Renal cortical epithelial cell (primary cell): ENCODE data around the gene RIOK3. TPM values are rescaled to one million over a fixed set of nuclear protein-coding genes. Genes with fewer than 3 reads are reported as not detected.
"Not testable (repeated sequence)": the region's sequence is repeated elsewhere in the genome, so short reads cannot be mapped to it uniquely, and the experiment has no call there.

Source experiments
- DNase-seq: peaks from one replicate; pipeline ENCODE4 v3.0.0-alpha.2; 2011; ENCODE audit warnings: low read depth
- total RNA-seq: library from RNA; depleted of rRNA; stranded (reverse); fragments of >200 nt; gene quantifications from 2 replicates; pipeline ENCODE4 v1.2.3, GENCODE V29; 2014

The RIOK3 gene
- total RNA-seq, 1 donor from 2014 or later, result 102 TPM

DNA sequence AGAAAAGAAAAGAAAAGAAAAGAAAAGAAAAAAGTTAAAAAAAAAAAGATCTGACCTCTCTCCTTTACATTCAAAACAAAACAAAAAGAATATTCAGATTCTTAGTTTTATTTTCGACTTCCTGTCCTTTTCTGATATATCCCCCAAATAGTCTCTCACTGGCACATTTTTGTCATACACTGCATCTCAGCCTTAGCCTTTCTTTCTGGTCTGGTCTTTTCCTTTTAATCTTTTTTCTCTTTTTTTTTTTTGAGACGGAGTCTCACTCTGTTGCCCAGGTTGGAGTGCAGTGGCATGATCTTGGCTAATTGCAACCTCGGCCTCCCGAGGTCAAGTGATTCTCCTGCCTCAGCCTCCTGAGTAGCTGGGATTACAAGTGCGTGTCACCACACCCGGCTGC lies 1.6 kb upstream of the RIOK3 start:
- DNase-seq, result no peak

GRCh38 chr18:23452347-23452727 lies 750 bp upstream of the RIOK3 start:
- DNase-seq, result no peak

GRCh38 chr18:23453680-23454058 lies 582 bp downstream of the RIOK3 start:
- peak; percentile 65 for DNase-seq

GRCh38 chr18:23456835-23457234 lies 3.7 kb downstream of the RIOK3 start:
- DNase-seq, result no peak

GRCh38 chr18:23458830-23459529 lies 5.9 kb downstream of the RIOK3 start:
- DNase-seq, result no peak

- DNase-seq, result no peak
These were observed 6.4 kb downstream of the RIOK3 start for GRCh38 chr18:23459530-23459921.

DNA sequence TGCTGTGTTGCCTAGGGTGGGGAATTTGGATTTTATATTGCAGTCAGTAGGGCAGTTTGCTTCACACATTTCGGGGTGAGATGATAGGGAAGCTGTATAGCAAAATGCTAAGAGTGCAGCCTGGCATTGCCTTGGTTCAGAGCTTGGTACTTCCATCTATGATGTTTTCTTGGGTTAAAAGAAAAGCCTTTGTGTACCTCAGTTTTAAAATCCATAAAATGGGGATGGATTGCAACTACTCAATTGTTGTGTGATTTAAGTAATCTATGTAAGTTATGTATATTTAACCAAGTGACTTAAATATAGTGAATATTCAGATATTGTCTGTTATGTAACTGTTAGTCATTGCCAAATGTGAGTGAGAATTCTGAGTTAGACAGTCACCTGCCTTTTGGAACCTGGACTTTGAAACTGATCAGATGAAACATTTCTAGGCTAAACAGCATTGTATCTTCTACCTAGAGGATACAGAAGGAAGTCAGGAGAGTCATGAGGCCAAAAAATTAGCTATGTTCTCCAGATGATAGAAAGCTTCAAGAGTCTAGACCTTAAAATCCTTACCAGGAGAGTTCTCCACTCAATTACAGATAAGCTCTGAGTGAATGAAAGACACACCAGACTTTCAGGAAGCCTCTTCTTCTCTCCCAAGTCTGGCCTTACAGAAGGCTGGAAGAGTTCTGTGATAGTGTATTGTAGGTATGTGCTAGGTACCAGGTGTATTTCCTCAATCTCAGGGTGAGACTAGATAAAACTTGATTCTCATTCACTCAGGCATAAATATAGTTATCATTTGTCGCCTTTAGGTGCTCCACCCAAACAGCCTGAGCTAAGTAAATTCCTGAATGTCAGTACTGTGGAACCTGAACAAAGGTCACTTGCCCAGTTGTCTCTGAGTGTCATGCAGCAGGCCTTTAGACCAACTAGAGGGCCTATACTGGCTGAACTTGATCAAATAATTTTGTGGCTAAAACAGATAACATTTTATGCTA lies 7.5 kb downstream of the RIOK3 start:
- no peak for DNase-seq

DNA sequence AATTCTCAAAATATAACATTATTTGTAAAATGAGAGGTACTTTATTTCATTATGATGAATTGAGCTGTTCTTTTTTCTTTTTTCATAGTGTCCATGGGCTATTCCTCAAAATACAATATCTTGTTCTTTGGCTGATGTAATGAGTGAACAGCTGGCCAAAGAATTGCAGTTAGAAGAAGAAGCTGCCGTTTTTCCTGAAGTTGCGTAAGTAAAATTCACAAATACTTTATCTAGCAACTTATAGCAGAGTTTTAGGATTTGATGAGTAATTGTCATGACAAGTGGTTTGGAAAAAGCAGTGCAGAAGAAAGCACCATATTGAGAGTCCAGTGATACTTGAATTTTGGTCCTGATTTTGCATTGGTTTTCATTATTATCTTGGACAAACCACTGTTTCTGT lies 9.8 kb downstream of the RIOK3 start:
- DNase-seq, result no peak

DNA sequence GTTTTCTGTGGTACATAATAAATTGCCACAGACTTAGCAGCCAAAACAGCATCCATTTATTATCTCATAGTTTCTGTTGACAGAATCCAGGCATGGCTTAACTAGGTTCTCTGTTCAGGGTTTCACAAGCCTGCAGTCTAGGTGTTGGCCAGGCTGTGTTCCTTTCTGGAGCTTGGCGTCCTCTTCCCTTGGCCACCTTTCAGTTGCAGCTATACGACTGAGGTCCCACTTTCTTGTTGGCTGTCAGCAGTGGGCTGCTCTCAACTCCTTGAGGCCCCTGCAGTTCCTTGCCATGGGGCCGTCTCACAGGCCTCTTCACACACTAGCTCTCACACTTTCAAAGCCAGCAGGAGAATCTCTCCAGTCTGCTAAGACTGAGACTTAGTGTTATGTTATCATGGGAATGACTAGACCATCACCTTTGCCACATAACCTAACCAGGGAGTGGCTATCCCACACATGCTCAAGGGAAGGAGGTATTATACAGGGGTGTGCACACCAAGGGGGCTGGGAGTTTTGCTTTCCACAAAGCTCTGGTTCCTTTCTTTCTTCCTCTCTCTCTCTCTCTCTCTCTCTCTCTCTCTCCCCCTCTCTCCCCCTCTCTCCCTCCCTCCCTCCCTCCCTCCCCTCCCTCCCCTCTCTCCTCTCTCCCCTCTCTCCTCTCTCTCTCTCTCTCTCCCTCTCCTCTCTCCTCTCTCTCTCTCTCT lies 15.8 kb downstream of the RIOK3 start:
- no peak for DNase-seq

GRCh38 chr18:23470620-23471387 lies 17.7 kb downstream of the RIOK3 start:
- no peak for DNase-seq

- DNase-seq, result no peak
These were observed 18.4 kb downstream of the RIOK3 start for GRCh38 chr18:23471486-23471885.

DNA sequence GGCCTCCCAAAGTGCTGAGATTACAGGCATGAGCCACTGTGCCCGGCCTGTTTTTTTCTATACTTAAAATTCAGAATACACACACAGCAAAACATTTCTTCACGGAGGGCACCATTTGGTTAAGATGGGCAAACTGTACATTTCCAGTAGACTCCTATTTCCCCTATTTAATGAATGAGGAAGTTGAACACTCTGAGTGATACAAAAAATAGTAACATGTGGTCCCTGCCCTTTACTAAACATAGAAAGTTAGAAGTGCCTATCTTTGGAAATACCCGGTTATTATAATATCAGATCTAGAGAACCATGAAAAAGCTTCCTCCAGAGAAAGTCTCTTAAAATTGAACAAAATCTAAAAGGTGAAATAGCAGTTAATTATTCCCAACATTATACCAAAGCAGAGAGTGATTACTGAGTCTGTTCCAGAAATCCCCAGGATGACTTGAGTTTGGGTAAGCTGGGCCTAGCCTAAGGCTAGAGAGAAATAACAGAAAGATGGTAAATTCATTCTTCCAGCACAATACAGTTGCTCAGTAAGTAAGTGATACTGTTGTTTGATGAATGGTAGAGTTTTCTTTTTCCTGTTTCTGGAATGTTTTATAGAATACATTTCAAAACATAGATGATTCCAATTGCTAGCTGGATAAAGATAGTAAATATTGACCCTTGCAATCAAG lies 26.9 kb downstream of the RIOK3 start:
- DNase-seq, result no peak

GRCh38 chr18:23484561-23485182 lies 31.6 kb downstream of the RIOK3 start:
- DNase-seq, result no peak

GRCh38 chr18:23485386-23485785 lies 32.3 kb downstream of the RIOK3 start:
- DNase-seq, result no peak

DNA sequence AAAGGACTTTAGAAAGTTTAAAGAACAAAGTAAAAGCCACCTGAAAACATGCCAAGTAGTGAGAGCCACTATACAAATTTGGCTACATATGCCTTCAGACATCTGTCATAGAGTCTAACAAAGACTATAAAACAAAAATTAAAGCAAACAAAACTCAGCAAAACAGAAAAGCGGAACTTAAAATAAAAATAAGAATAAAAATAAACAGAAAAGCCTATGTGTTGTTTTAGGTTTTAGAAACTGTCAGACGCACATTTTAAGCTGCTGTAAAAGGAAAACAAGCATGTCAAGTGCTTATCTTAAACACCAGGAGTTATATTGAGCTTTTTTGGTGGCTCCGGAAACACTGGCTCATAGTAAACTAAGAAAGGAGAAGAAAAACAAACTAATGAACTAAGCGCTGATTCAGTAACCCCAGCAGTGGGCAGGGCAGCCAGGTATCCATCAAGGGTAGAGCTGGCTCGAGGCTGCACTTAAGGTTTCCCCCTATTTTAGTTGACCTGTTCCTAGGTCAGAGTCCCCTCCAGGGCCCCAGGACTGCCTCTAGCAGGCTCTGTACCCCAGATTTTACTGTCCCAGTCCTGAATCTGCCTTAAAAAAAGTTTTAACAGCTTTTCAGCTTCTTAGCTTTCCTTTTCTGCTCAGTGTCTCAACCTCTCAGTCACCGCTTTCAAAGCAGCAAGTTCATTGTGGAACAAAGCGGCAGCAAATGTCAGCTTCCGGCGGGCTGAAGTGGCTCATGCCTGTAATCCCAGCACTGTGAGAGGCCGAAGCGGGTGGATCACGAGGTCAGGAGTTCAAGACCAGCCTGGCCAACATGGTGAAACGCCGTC lies 34.9 kb downstream of the RIOK3 start:
- no peak for DNase-seq

GRCh38 chr18:23489586-23489985 lies 36.5 kb downstream of the RIOK3 start:
- DNase-seq, result not testable (repeated sequence)

GRCh38 chr18:23493654-23494053 lies 40.6 kb downstream of the RIOK3 start:
- no peak for DNase-seq

GRCh38 chr18:23494992-23495391 lies 41.9 kb downstream of the RIOK3 start:
- DNase-seq, result no peak

DNA sequence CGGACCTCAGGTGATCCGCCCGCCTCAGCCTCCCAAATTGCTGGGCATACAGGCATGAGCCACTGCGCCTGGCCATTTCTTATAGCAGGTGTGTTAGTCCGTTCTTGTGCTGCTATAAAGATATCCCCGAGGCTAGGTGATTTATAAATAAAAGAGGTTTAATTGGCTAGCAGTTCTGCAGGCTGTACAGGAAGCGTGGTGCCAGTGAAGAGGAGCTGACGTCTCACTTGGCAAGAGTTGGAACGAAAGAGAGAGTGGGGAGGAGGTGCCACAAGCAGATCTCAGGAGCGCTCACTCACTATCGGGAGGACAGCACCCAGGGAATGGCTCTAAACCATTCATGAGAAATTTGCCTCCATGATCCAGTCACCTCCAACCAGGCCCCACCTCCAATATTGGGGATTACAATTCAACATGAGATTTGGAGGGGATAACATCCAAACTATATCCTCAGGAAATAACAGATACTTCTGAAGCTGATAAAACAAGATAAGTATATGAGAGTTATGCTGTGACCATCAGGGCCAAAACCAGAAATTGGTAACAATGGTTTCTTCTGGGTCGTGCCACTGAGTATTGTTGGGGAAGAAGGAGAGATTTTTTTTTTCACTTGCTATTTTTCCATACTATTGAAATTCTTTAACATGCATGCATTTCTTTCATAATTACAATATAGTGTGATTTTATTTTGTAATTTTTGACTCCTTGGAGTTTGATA lies 42.8 kb downstream of the RIOK3 start:
- no peak for DNase-seq
